ENCODE measurements around the gene CD80.

The CD80 gene

GRCh38 chr3:119490153-119490552, 69.3 kb downstream of the CD80 start:
- DNase-seq = no peak

DNA sequence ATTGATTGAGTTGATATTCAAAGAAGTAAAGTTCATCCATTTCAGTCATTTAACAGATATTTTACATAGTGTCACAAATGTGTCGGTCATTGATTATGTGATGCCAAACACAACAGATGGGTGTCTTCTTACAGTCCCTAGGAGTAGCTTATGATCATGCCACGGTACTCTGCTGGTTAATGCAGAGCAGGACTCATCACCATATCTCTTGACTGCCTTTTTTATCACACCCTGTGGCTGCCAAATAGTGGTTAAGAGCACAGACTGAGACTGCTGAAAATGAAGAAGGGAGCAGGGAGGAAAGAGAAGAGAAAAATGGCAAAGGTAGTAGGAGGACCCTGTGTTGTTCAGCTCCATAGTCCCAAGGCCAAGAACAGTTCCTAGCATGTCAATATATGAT, 73.9 kb downstream of the CD80 start:
- DNase-seq = no peak

DNA sequence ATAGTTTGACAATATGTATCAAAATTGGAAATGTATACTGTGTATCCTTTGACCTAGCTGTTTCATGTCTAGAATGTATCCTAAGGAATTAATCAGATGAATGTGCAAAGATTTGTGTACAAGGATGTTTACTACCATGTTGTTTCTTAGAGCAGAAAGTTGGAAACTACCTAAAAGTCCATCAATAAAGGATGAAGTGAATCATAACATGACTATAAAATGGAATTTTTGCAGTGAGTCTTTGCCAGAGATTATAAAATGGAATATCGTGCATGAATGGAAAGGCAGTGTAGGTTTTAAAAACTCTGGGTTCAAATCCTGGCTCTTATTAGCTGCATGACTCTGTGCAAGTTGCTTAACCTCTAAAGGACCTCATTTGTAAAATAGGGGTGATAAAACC, 76.3 kb downstream of the CD80 start:
- no peak for DNase-seq

DNA sequence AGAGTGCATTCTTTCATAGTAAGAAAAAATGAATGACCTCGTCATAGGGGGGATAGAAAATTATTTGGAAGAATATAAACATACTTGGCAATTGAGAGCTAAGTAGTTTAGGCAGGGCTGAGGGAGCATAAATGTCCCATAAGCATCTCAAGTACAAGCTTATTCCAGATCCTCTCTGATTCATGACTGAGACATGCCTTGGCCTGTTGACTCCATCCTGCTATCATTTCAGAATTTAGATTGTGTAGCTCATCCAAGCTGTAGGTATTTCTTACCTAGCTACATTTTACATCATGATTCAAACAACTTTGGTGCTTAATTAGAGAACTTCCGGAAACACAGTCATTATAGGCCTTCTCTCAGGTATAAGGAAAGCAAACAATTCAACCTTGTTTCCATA, 78.3 kb downstream of the CD80 start:
- DNase-seq = no peak
